ENCODE results near the gene CTCFL.

GRCh38 chr20:57499676-57500075 lies 25.3 kb downstream of the CTCFL start:
- TF ChIP-seq CTCF (conservative IDR thresholded peaks at IDR 0.05) (no peak), EZH2 (IDR thresholded peaks at IDR 0.05; ENCODE audit: low read depth) (no peak)
